SU-DHL-6 (cell line): Measurements from ENCODE around the gene FADS6.

ENCODE experiments used
- H2AFZ ChIP-seq: fragments of 200-600 bp; sonication (generic); 2 replicates; pipeline ENCODE4 v1.6.1; 2014; ENCODE audit warnings: low read depth, mild to moderate bottlenecking, moderate library complexity, mixed read lengths, antibody characterized with exemption, low read length; ENCODE audit not compliant: severe bottlenecking
- H3F3A ChIP-seq: fragments of 200-600 bp; shearing (Covaris generic); 2 replicates; pipeline ENCODE4 v1.6.0; 2016; ENCODE audit warnings: antibody characterized with exemption, mild to moderate bottlenecking; ENCODE audit not compliant: insufficient read depth
- H3K27ac ChIP-seq: fragments of 200-600 bp; sonication (generic); 2 replicates; pipeline ENCODE4 v1.5.1; 2016; ENCODE audit warnings: low read depth, mild to moderate bottlenecking, low read length, moderate library complexity, mixed read lengths
- H3K27me3 ChIP-seq: fragments of 200-600 bp; sonication (generic), shearing (Covaris generic); 2 replicates; pipeline ENCODE4 v1.6.0; 2014; ENCODE audit warnings: mild to moderate bottlenecking, low read length
- H3K36me3 ChIP-seq: fragments of 200-600 bp; sonication (generic); 2 replicates; pipeline ENCODE4 v1.6.1; 2014; ENCODE audit warnings: mild to moderate bottlenecking, low read length, mixed read lengths
- H3K4me2 ChIP-seq: fragments of 300-600, 200-600 bp; shearing (Covaris generic), sonication (generic); 2 replicates; pipeline ENCODE4 v1.6.0; 2014; ENCODE audit warnings: low read length, low read depth, mild to moderate bottlenecking; ENCODE audit not compliant: poor library complexity, severe bottlenecking
- H3K4me3 ChIP-seq: fragments of 200-600 bp; sonication (generic); 2 replicates; pipeline ENCODE4 v1.5.1; 2014; ENCODE audit warnings: antibody characterized with exemption, low read length, mild to moderate bottlenecking, mixed read lengths; ENCODE audit not compliant: insufficient read depth, poor library complexity, severe bottlenecking
- H3K79me2 ChIP-seq: fragments of 200-600 bp; sonication (generic); 2 replicates; pipeline ENCODE4 v1.6.1; 2014; ENCODE audit warnings: mild to moderate bottlenecking, low read length, moderate library complexity; ENCODE audit not compliant: insufficient read depth
- H3K9ac ChIP-seq: fragments of 200-600 bp; sonication (generic); 2 replicates; pipeline ENCODE4 v1.7.0; 2014; ENCODE audit warnings: mild to moderate bottlenecking, low read length
- H3K9me2 ChIP-seq: fragments of 200-600 bp; sonication (generic); replicated peaks from 2 replicates; pipeline ENCODE4 v1.6.1; 2014; ENCODE audit warnings: low read length; ENCODE audit not compliant: insufficient read depth
- H3K9me3 ChIP-seq: fragments of 200-600 bp; sonication (generic); 2 replicates; pipeline ENCODE4 v1.6.1; 2014; ENCODE audit warnings: low read length, mixed read lengths; ENCODE audit not compliant: insufficient read depth
- H4K20me1 ChIP-seq: fragments of 200-600 bp; sonication (generic); 2 replicates; pipeline ENCODE4 v1.6.1; 2014; ENCODE audit warnings: low read depth, mild to moderate bottlenecking, antibody characterized with exemption, low read length, moderate library complexity, mixed read lengths
- EZH2phosphoT487 ChIP-seq: fragments of 200-600 bp; sonication (generic), shearing (Covaris generic); conservative IDR thresholded peaks from 2 replicates; pipeline ENCODE4 v1.6.1; 2018; ENCODE audit warnings: mild to moderate bottlenecking, antibody characterized with exemption, low read length, moderate library complexity, mixed read lengths
- TF ChIP-seq, protein P1 (sequence below): fragments of 200-600 bp; sonication (generic); IDR thresholded peaks from one replicate; pipeline ENCODE4 v1.5.1; 2017; ENCODE audit warnings: antibody characterized with exemption, mild to moderate bottlenecking, low read length, moderate library complexity; ENCODE audit not compliant: insufficient read depth, poor library complexity, severe bottlenecking

Gene FADS6

DNA sequence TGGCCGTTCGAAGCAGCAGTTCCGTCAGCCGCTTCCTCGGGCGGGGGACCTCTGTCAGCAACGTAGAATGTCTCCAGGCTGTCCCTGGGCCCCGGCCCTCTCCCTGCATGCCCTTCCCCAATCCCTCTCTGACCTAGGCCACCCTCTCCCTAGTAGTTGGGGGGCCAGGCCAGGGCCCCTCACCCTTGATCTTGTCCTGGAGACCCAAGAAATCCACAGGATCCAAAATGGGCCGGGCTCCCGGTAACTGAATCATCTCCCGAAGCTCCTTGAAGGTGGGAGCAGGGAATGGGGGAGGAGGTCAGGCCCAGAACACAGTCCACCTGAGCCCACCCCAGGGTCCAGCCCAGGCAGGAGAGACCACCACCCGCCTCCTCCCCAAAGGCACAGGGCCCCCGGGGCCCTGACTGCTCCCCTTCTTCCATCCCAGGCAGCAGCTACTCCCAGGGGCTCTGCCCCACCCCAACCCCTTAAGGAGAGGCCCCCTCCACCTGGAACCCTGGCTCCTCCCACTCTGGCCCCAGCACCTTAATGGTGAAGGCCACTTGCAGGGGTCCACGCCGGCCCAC lies 29.1 kb downstream of the FADS6 start:
- Histone ChIP-seq H2AFZ (no peak overlapping the region), H3F3A (no peaks in the 10 kb centered on the region), H4K20me1 (no peaks in the 10 kb centered on the region), H3K27ac (no peak overlapping the region), H3K9me2 (no peaks in the 10 kb centered on the region), H3K4me2 (no peak overlapping the region), H3K9me3 (no peaks in the 10 kb centered on the region), H3K36me3 (no peaks in the 10 kb centered on the region), H3K9ac (no peak overlapping the region), H3K4me3 (no peak overlapping the region), H3K27me3 (no peaks in the 10 kb centered on the region), H3K79me2 (no peaks in the 10 kb centered on the region)
- no peak for TF ChIP-seq EZH2phosphoT487
- TF ChIP-seq, protein P1, sequence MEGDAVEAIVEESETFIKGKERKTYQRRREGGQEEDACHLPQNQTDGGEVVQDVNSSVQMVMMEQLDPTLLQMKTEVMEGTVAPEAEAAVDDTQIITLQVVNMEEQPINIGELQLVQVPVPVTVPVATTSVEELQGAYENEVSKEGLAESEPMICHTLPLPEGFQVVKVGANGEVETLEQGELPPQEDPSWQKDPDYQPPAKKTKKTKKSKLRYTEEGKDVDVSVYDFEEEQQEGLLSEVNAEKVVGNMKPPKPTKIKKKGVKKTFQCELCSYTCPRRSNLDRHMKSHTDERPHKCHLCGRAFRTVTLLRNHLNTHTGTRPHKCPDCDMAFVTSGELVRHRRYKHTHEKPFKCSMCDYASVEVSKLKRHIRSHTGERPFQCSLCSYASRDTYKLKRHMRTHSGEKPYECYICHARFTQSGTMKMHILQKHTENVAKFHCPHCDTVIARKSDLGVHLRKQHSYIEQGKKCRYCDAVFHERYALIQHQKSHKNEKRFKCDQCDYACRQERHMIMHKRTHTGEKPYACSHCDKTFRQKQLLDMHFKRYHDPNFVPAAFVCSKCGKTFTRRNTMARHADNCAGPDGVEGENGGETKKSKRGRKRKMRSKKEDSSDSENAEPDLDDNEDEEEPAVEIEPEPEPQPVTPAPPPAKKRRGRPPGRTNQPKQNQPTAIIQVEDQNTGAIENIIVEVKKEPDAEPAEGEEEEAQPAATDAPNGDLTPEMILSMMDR, result no peak

DNA sequence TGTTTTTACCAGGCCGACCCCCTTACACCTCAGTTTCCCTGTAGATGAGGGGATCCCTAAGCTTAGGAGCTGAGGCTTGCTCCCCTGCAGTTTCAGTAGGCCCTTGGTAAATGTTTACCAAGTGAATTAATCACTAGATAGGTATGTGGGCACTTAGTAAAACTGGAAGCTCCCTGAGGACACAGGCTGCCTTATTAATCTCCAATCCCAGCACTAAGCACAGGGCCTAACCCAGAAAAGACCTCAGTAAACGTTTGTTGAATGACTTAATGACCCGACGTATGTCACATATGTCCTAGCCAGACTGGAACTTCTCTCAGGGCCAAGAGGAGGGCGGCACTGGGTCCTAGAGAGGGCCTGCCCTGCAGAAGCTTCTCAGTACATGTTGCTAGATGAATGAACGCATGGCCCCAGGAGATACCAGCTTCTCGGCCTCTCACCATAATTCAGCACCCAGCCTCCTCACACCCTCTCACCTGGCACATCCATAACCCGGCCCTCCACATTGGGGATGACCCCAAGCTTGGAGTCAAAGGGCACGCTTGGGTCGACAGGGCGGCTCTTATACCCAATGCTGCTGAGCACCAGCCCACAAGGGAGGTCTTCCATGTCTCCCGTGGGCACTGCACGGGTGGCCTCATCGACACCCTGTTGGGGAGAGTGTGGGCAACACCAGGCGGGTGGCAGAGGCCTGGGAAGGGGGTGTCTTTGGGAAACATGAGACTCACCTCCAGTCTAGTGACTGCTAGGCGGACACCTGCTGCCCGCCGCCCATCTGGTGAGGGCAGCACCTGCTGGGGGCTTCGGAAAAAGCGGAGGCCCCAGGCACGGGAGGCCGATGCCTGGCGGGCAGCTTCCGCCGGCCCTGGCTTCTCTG lies 29.8 kb downstream of the FADS6 start:
- no peak overlapping the region for H3K9ac ChIP-seq
- no peak overlapping the region for H3K27ac ChIP-seq
- H3K9me3 ChIP-seq, result no peaks in the 10 kb centered on the region
- TF ChIP-seq, protein P1, result no peak
- no peaks in the 10 kb centered on the region for H3K27me3 ChIP-seq
- H2AFZ ChIP-seq, result no peak overlapping the region
- H3F3A ChIP-seq, result no peaks in the 10 kb centered on the region
- H3K4me3 ChIP-seq, result no peak overlapping the region
- no peak overlapping the region for H3K4me2 ChIP-seq
- H3K36me3 ChIP-seq, result no peaks in the 10 kb centered on the region
- no peaks in the 10 kb centered on the region for H3K9me2 ChIP-seq
- no peaks in the 10 kb centered on the region for H4K20me1 ChIP-seq
- no peaks in the 10 kb centered on the region for H3K79me2 ChIP-seq

DNA sequence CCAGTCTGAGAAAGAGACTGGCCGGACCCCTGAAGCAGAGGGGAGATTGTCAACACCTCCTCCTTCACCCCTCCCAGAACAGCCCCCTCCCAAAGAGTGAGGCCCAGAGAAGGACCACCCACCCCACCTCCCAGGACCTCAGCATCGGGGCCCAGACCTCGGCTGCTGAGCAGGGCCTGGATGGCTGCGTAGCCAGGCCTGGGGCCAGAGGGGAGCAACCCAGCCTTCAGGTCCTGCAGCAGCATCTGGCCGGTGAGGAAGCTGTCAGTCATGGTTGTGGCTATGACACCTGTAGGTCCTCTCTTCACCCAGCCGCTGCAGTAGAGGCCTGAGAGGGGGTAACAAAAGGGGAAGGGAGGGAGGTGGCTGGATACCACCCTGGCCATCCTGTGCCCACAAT lies 30.5 kb downstream of the FADS6 start:
- Histone ChIP-seq H3K9ac (no peak overlapping the region), H3K27me3 (no peaks in the 10 kb centered on the region)

More for the DNA sequence above, 30.5 kb downstream of the FADS6 start:
- Histone ChIP-seq H3K27ac (no peak overlapping the region), H4K20me1 (no peaks in the 10 kb centered on the region), H3K9me3 (no peaks in the 10 kb centered on the region), H2AFZ (no peak overlapping the region), H3K79me2 (no peaks in the 10 kb centered on the region), H3K9me2 (no peaks in the 10 kb centered on the region), H3K4me2 (no peak overlapping the region), H3F3A (no peaks in the 10 kb centered on the region), H3K4me3 (no peak overlapping the region), H3K36me3 (no peaks in the 10 kb centered on the region)
- TF ChIP-seq, protein P1, result no peak
- TF ChIP-seq EZH2phosphoT487, result no peak
